Retinal pigment epithelial cell (primary cell): ENCODE results near the gene PLCB1.

Experiments
- DNase-seq: peaks from one replicate; pipeline ENCODE4 v3.0.0-alpha.2; 2010; ENCODE audit warnings: low read depth
- H3K4me3 ChIP-seq: 2 replicates; pipeline ENCODE4 v1.5.1; 2011; ENCODE audit warnings: mild to moderate bottlenecking, low read length, control low read depth, moderate library complexity
- CTCF ChIP-seq: conservative IDR thresholded peaks from 2 replicates; pipeline ENCODE4 v1.5.1; 2011; ENCODE audit warnings: low read depth, low read length, control low read depth, inconsistent platforms

PLCB1 gene

GRCh38 chr20:8755340-8756118 is 623.5 kb downstream of the PLCB1 start:
- no peak for TF ChIP-seq CTCF
- DNase-seq = no peak
- no peak overlapping the region for H3K4me3 ChIP-seq

- TF ChIP-seq CTCF = no peak
- DNase-seq = no peak
- no peak overlapping the region for H3K4me3 ChIP-seq
Measured at GRCh38 chr20:8756410-8756809, 624.3 kb downstream of the PLCB1 start.

GRCh38 chr20:8757146-8757545 is 625.1 kb downstream of the PLCB1 start:
- TF ChIP-seq CTCF = no peak
- DNase-seq = no peak
- H3K4me3 ChIP-seq = no peak overlapping the region

GRCh38 chr20:8764344-8764962 is 632.4 kb downstream of the PLCB1 start:
- no peak for TF ChIP-seq CTCF
- DNase-seq = peak; percentile 96
- no peak overlapping the region for H3K4me3 ChIP-seq

GRCh38 chr20:8766868-8767390 is 634.9 kb downstream of the PLCB1 start:
- TF ChIP-seq CTCF = no peak
- H3K4me3 ChIP-seq = no peak overlapping the region
- DNase-seq = no peak

- DNase-seq = no peak
- TF ChIP-seq CTCF = no peak
- no peak overlapping the region for H3K4me3 ChIP-seq
Measured at GRCh38 chr20:8774412-8774811, 642.3 kb downstream of the PLCB1 start.

- no peak for TF ChIP-seq CTCF
- DNase-seq = no peak
- no peak overlapping the region for H3K4me3 ChIP-seq
Measured at GRCh38 chr20:8777911-8778310, 645.8 kb downstream of the PLCB1 start.
